Left ventricle myocardium inferior (tissue), 1 donor: ENCODE results near the gene CHCHD1. TPM values are rescaled to one million over a fixed set of nuclear protein-coding genes. Genes with fewer than 3 reads are reported as not detected.

ENCODE experiments used
- DNase-seq: peaks from one replicate; pipeline ENCODE4 v3.0.0-alpha.2; 2020
- H3K27ac ChIP-seq: fragments of 200-600 bp; replicated peaks from 2 replicates; pipeline ENCODE4 v1.8.0; 2021
- H3K27me3 ChIP-seq: fragments of 200-600 bp; 2 replicates; pipeline ENCODE4 v1.8.0; 2021; ENCODE audit warnings: low read depth
- H3K36me3 ChIP-seq: fragments of 200-600 bp; 2 replicates; pipeline ENCODE4 v1.8.0; 2021
- H3K4me1 ChIP-seq: fragments of 200-600 bp; 2 replicates; pipeline ENCODE4 v1.8.0; 2021
- H3K4me3 ChIP-seq: fragments of 200-600 bp; 2 replicates; pipeline ENCODE4 v1.8.0; 2021; ENCODE audit warnings: mild to moderate bottlenecking, moderate library complexity
- H3K9me3 ChIP-seq: fragments of 200-600 bp; replicated peaks from 2 replicates; pipeline ENCODE4 v1.8.0; 2021
- intact Hi-C: fragments of 100-400 bp; cut with micrococcal nuclease; formaldehyde crosslinking; loops from one replicate; pipeline ENCODE4 v1.11.0; 2022
- total RNA-seq: library from RNA; stranded (reverse); fragmentation: NEBNext Ultra II Directional; extraction: Animal tissue kit (Norgen Biotek cat#: 25700); gene quantifications from one replicate; pipeline ENCODE4 v1.2.1, GENCODE V29; 2021
- TF ChIP-seq, protein P1 (sequence below): fragments of 200-600 bp; IDR thresholded peaks from 2 replicates; pipeline ENCODE4 v1.8.0; 2021; ENCODE audit warnings: antibody characterized with exemption, mild to moderate bottlenecking, borderline replicate concordance
- donor health status: DM: no; HTN: yes; CAD: no; lungs with severe emphysema.

The CHCHD1 gene
- total RNA-seq, 1 donor from 2014 or later = 27.4 TPM

GRCh38 chr10:73771722-73772280 is 10.0 kb upstream of the CHCHD1 start:
- intact Hi-C loops = no loop called here
- Histone ChIP-seq H3K27ac (peak overlapping the region; percentile 99), H3K9me3 (no peaks in the 10 kb centered on the region), H3K4me1 (peaks cover 59% of the 10 kb centered on the region), H3K27me3 (no peaks in the 10 kb centered on the region), H3K4me3 (peak overlapping the region; percentile 97), H3K36me3 (peaks cover 74% of the 10 kb centered on the region)
- TF ChIP-seq, protein P1, sequence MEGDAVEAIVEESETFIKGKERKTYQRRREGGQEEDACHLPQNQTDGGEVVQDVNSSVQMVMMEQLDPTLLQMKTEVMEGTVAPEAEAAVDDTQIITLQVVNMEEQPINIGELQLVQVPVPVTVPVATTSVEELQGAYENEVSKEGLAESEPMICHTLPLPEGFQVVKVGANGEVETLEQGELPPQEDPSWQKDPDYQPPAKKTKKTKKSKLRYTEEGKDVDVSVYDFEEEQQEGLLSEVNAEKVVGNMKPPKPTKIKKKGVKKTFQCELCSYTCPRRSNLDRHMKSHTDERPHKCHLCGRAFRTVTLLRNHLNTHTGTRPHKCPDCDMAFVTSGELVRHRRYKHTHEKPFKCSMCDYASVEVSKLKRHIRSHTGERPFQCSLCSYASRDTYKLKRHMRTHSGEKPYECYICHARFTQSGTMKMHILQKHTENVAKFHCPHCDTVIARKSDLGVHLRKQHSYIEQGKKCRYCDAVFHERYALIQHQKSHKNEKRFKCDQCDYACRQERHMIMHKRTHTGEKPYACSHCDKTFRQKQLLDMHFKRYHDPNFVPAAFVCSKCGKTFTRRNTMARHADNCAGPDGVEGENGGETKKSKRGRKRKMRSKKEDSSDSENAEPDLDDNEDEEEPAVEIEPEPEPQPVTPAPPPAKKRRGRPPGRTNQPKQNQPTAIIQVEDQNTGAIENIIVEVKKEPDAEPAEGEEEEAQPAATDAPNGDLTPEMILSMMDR = no peak
- peak; percentile 91 for DNase-seq

DNA sequence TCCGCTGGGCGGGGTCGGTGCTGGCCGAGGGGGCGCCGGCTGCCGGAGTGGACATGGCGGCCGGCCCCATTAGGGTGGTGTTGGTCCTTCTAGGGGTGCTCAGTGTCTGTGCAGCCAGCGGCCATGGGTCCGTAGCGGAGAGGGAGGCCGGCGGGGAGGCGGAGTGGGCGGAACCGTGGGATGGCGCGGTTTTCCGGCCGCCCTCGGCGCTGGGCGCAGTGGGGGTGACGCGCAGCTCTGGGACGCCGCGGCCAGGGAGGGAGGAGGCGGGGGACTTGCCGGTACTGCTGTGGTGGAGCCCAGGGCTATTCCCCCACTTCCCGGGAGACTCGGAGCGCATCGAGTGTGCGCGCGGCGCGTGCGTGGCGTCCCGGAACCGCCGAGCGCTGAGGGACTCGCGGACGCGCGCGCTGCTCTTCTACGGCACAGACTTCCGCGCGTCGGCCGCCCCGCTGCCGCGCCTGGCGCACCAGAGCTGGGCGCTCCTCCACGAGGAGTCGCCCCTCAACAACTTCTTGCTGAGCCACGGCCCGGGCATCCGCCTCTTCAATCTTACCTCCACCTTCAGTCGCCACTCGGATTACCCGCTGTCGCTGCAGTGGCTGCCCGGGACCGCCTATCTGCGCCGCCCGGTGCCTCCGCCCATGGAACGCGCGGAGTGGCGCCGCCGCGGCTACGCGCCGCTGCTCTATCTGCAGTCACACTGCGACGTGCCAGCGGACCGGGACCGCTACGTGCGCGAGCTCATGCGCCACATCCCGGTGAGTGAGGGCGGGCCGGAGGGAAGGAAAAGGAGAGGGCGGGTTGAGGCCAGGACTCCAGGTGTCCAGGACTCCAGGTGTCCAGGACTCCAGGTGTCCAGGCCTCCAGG is 9.3 kb upstream of the CHCHD1 start:
- TF ChIP-seq, protein P1 = peak; percentile 37
- peak; percentile 85 for DNase-seq
- Histone ChIP-seq H3K9me3 (no peaks in the 10 kb centered on the region), H3K27me3 (no peaks in the 10 kb centered on the region), H3K4me1 (peaks cover 64% of the 10 kb centered on the region), H3K4me3 (peak overlapping the region; percentile 97), H3K36me3 (peaks cover 73% of the 10 kb centered on the region), H3K27ac (peak overlapping the region; percentile 99)
- intact Hi-C loops = no loop called here

GRCh38 chr10:73773152-73773879 is 8.5 kb upstream of the CHCHD1 start:
- no peak for DNase-seq
- Histone ChIP-seq H3K27ac (peak overlapping the region; percentile 99), H3K9me3 (no peaks in the 10 kb centered on the region), H3K4me3 (peak overlapping the region; percentile 97), H3K27me3 (no peaks in the 10 kb centered on the region), H3K36me3 (peaks cover 71% of the 10 kb centered on the region), H3K4me1 (peaks cover 64% of the 10 kb centered on the region)
- intact Hi-C loops = no loop called here
- TF ChIP-seq, protein P1 = no peak

- Histone ChIP-seq H3K4me1 (peaks cover 64% of the 10 kb centered on the region), H3K36me3 (peaks cover 71% of the 10 kb centered on the region), H3K27me3 (no peaks in the 10 kb centered on the region), H3K4me3 (peak overlapping the region; percentile 97), H3K9me3 (no peaks in the 10 kb centered on the region), H3K27ac (peak overlapping the region; percentile 99)
- DNase-seq = no peak
- TF ChIP-seq, protein P1 = no peak
- intact Hi-C loops = no loop called here
Measured at GRCh38 chr10:73774637-73775036, 7.2 kb upstream of the CHCHD1 start.

DNA sequence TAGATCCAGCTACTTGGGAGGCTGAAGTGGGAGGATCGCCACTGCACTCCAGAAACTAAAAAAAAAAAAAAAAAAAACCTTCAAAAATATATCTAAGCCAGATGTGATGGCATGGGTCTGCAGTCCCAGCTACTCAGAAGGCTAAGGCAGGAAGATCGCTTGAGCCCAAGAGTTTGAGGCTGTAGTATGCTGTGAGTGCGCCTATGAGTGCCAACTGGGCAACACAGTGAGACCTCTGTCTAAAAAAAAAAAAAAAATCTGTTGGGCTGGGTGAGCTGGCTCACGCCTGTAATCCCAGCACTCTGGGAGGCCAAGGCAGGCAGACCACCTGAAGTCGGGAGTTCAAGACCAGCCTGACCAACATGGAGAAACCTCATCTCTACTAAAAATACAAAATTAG is 2.8 kb upstream of the CHCHD1 start:
- H3K9me3 ChIP-seq = no peaks in the 10 kb centered on the region
- TF ChIP-seq, protein P1 = no peak
- H3K4me1 ChIP-seq = peaks cover 65% of the 10 kb centered on the region
- no peak overlapping the region for H3K27ac ChIP-seq
- intact Hi-C loops = no loop called here
- H3K36me3 ChIP-seq = peaks cover 53% of the 10 kb centered on the region
- DNase-seq = no peak
- H3K27me3 ChIP-seq = no peaks in the 10 kb centered on the region
- no peak overlapping the region for H3K4me3 ChIP-seq
